RWPE1 (cell line): Measurements from ENCODE around the gene CCDC197.
A peak's percentile ranks its signal among the peaks of the same experiment; 100 is the strongest.

Experiments used
- CTCF ChIA-PET: fragments of 350-600 bp; sonication (Branson Sonifier 250); formaldehyde crosslinking; extraction: SDS; loops from one replicate; lab custom pipeline; 2021; lab: Yijun Ruan, JAX
- POLR2A ChIA-PET: fragments of 400-600 bp; formaldehyde crosslinking; extraction: SDS; loops from one replicate; lab custom pipeline; 2020; ENCODE audit warnings: antibody characterized with exemption; ENCODE audit not compliant: low non-redundant PET; lab: Yijun Ruan, JAX
- DNase-seq: peaks from one replicate; pipeline ENCODE4 v3.0.0; 2012; ENCODE audit warnings: low spot score
- H3K27ac ChIP-seq: fragments of 450-650 bp; 2 replicates; pipeline ENCODE4 v1.5.1; 2017
- CTCF ChIP-seq: fragments of 450-650 bp; conservative IDR thresholded peaks from 2 replicates; pipeline ENCODE4 v1.5.1; 2017; ENCODE audit warnings: low read depth, mild to moderate bottlenecking

CCDC197 gene

GRCh38 chr14:94042433-94043091, 45.5 kb downstream of the CCDC197 start:
- no peak for TF ChIP-seq CTCF
- ChIA-PET CTCF (interaction anchor here (1.1 kb wide), 1 partner anchor 58 kb away, joined by 3 read pairs; no protein-coding TSS in a partner anchor), POLR2A (no interaction called here)
- no peak for DNase-seq
- H3K27ac ChIP-seq = no peak overlapping the region

- TF ChIP-seq CTCF = no peak
- H3K27ac ChIP-seq = no peak overlapping the region
- no peak for DNase-seq
- CTCF ChIA-PET = no interaction called here
- POLR2A ChIA-PET = no interaction called here
These were observed 46.1 kb downstream of the CCDC197 start for GRCh38 chr14:94043111-94043755.

- ChIA-PET CTCF (interaction anchor here (0.6 kb wide), 1 partner anchor 833 kb away, joined by 3 read pairs; no protein-coding TSS in a partner anchor), POLR2A (no interaction called here)
- TF ChIP-seq CTCF = no peak
These were observed 46.8 kb downstream of the CCDC197 start for GRCh38 chr14:94043756-94044475.

GRCh38 chr14:94044476-94045091, 47.5 kb downstream of the CCDC197 start:
- ChIA-PET POLR2A (no interaction called here), CTCF (interaction anchor here (0.6 kb wide), 1 partner anchor 833 kb away, joined by 3 read pairs; no protein-coding TSS in a partner anchor)
- H3K27ac ChIP-seq = peak overlapping the region; percentile 12; the same call in 1 of the 2 replicates
- no peak for DNase-seq
- TF ChIP-seq CTCF = no peak

More at GRCh38 chr14:94043756-94044475, 46.8 kb downstream of the CCDC197 start:
- no peak for DNase-seq
- peak overlapping the region; percentile 12; the same call in 1 of the 2 replicates for H3K27ac ChIP-seq

GRCh38 chr14:94045101-94045500, 48.0 kb downstream of the CCDC197 start:
- POLR2A ChIA-PET = no interaction called here
- no peak for DNase-seq
- TF ChIP-seq CTCF = no peak
- no peak overlapping the region for H3K27ac ChIP-seq
- CTCF ChIA-PET = no interaction called here
